GM10847 (cell line): ENCODE measurements around the gene C6orf163.

Experiments used
- POLR2A ChIP-seq: IDR thresholded peaks from 2 replicates; pipeline ENCODE4 v1.6.1; 2011; ENCODE audit not compliant: insufficient read length; ENCODE audit errors: extremely low read depth

C6orf163 gene

GRCh38 chr6:87346700-87347099, 2.1 kb downstream of the C6orf163 start:
- TF ChIP-seq POLR2A, result no peak

- TF ChIP-seq POLR2A, result no peak
These were observed 5.3 kb downstream of the C6orf163 start for GRCh38 chr6:87349896-87350295.

- TF ChIP-seq POLR2A, result no peak
These were observed 5.9 kb downstream of the C6orf163 start for GRCh38 chr6:87350516-87350915.

- no peak for TF ChIP-seq POLR2A
These were observed 7.0 kb downstream of the C6orf163 start for GRCh38 chr6:87351583-87351982.

GRCh38 chr6:87356181-87356580, 11.6 kb downstream of the C6orf163 start:
- no peak for TF ChIP-seq POLR2A

GRCh38 chr6:87357479-87358196, 13.0 kb downstream of the C6orf163 start:
- no peak for TF ChIP-seq POLR2A

- no peak for TF ChIP-seq POLR2A
These were observed 20.1 kb downstream of the C6orf163 start for GRCh38 chr6:87364602-87365252.

- TF ChIP-seq POLR2A, result no peak
These were observed 21.6 kb downstream of the C6orf163 start for GRCh38 chr6:87366072-87366827.

- TF ChIP-seq POLR2A, result no peak
These were observed 22.3 kb downstream of the C6orf163 start for GRCh38 chr6:87366899-87367298.

GRCh38 chr6:87373377-87373776, 28.8 kb downstream of the C6orf163 start:
- no peak for TF ChIP-seq POLR2A

- no peak for TF ChIP-seq POLR2A
These were observed 30.7 kb downstream of the C6orf163 start for GRCh38 chr6:87375315-87375714.

GRCh38 chr6:87376643-87377042, 32.0 kb downstream of the C6orf163 start:
- no peak for TF ChIP-seq POLR2A

GRCh38 chr6:87378947-87379346, 34.3 kb downstream of the C6orf163 start:
- TF ChIP-seq POLR2A, result no peak

GRCh38 chr6:87382861-87383260, 38.2 kb downstream of the C6orf163 start:
- no peak for TF ChIP-seq POLR2A

- TF ChIP-seq POLR2A, result no peak
These were observed 39.4 kb downstream of the C6orf163 start for GRCh38 chr6:87384038-87384437.

- no peak for TF ChIP-seq POLR2A
These were observed 39.8 kb downstream of the C6orf163 start for GRCh38 chr6:87384449-87384848.

- TF ChIP-seq POLR2A, result no peak
These were observed 46.7 kb downstream of the C6orf163 start for GRCh38 chr6:87391334-87391733.
